ENCODE data around the gene CREM. TPM values are rescaled to one million over a fixed set of nuclear protein-coding genes. Genes with fewer than 3 reads are reported as not detected.
A peak's percentile ranks its signal among the peaks of the same experiment; 100 is the strongest.

The CREM gene
- total and polyA plus RNA-seq, 2 of the 4 experiments (the other 2 are of a cell fraction): 33.2 to 40.5 TPM

- dilution Hi-C loops (cut with HindIII; ENCODE audit: low sequenced_read_pairs, unreplicated experiment): no loop called here
- Histone ChIP-seq H3K9me1 (ENCODE audit: insufficient read depth, low read length) (no peaks in the 10 kb centered on the region), H2BK15ac (ENCODE audit: low read depth, low read length) (no peak overlapping the region), H3K4ac (ENCODE audit: low read depth, low read length) (no peak overlapping the region), H4K8ac (ENCODE audit: low read depth in 2 of 2, low read length in 2 of 2) (0 out of 4 replicates have a peak overlapping the region, but pooled peaks of 1 of the 2 experiments have one; percentile 30), H2AK5ac (ENCODE audit: low read depth, low read length) (no peak overlapping the region), H2BK20ac (ENCODE audit: low read depth, low read length) (no peak overlapping the region), H3K4me1 (ENCODE audit: control insufficient read depth, insufficient read depth, low read length) (peaks cover 6% of the 10 kb centered on the region; the same call in 1 of the 2 replicates), H3K4me2 (ENCODE audit: low read depth, low read length) (no peak overlapping the region; the same call in 1 of the 2 replicates), H3K14ac (replicated peaks; ENCODE audit: low read depth, low read length) (no peak overlapping the region), H3K27ac (ENCODE audit: insufficient read depth, low read length) (no peak overlapping the region), H3K9me3 (ENCODE audit: control insufficient read depth, insufficient read depth, low read length) (no peaks in the 10 kb centered on the region), H3K9ac (ENCODE audit: low read depth, low read length) (peak overlapping the region; percentile 25; the same call in 1 of the 2 replicates), H3K23ac (ENCODE audit: low read depth, low read length) (0 out of 2 replicates have a peak overlapping the region, but pooled peaks have one; percentile 11), H3K79me1 (ENCODE audit: low read depth in 1 of 2, low read length in 2 of 2) (peaks cover 2 to 8% of the 10 kb centered on the region in 2 experiments; a peak in 1 of 4 replicates), H3K56ac (ENCODE audit: extremely low read depth, insufficient read depth, low read length) (no peak overlapping the region), H3K4me3 (ENCODE audit: insufficient read depth, low read depth, low read length) (no peak overlapping the region), H4K20me1 (ENCODE audit: insufficient read depth, low read length) (no peaks in the 10 kb centered on the region), H2AK9ac (replicated peaks; ENCODE audit: low read depth, low read length, poor library complexity) (no peak overlapping the region), H3K36me3 (ENCODE audit: control insufficient read depth, insufficient read depth, low read length) (no peaks in the 10 kb centered on the region), H2BK120ac (ENCODE audit: low read depth, low read length) (no peak overlapping the region), H2AFZ (replicated peaks; ENCODE audit: low read length, poor library complexity) (no peak overlapping the region), H4K91ac (ENCODE audit: insufficient read depth, low read depth, low read length) (no peak overlapping the region), H2BK5ac (ENCODE audit: low read depth, low read length, poor library complexity, severe bottlenecking) (no peak overlapping the region), H4K5ac (ENCODE audit: low read depth, low read length) (no peak overlapping the region), H3K18ac (ENCODE audit: low read depth, low read length) (no peak overlapping the region), H3K27me3 (ENCODE audit: control insufficient read depth, insufficient read depth, low read length) (no peaks in the 10 kb centered on the region)
- in situ Hi-C loops (cut with MboI; ENCODE audit: low sequenced_read_pairs): no loop called here
- DNase-seq (peak; percentile 4), ATAC-seq (ENCODE audit: low read depth) (peak; percentile 75)
- ChIA-PET CTCF (interaction anchor here (0.5 to 2.1 kb wide), 5 partner anchors 10 to 26 kb away, joined by 3 to 11 read pairs (median 4); no protein-coding TSS in a partner anchor), POLR2A (ENCODE audit: unreplicated experiment) (interaction anchor here (0.8 to 1.0 kb wide), 2 partner anchors 23 to 46 kb away, joined by 3 to 5 read pairs; partner anchors contain the start of gene CREM)
- no CpG with 5 or more reads among the region's 1 CpG for WGBS, 2 experiments (ENCODE audit: extremely low coverage in 2 of 2, insufficient read length in 1 of 2)
- no TSS peak for BruUV-seq (replicated peaks)
- TF ChIP-seq CTCF (conservative IDR thresholded peaks at IDR 0.05; ENCODE audit: low read depth, low read length): no peak
- TF ChIP-seq POLR2A (IDR thresholded peaks at IDR 0.05; ENCODE audit: low read depth, low read length): no peak
- no peak for TF ChIP-seq SMC3 (IDR thresholded peaks at IDR 0.05; ENCODE audit: low read depth, low read length)
- TF ChIP-seq RCOR1 (IDR thresholded peaks at IDR 0.05; ENCODE audit: insufficient replicate concordance, low read length): no peak
- no peak for TF ChIP-seq MAZ (IDR thresholded peaks at IDR 0.05; ENCODE audit: borderline replicate concordance, low read depth, low read length)
- no peak for TF ChIP-seq MAFK (IDR thresholded peaks at IDR 0.05; ENCODE audit: low read depth, low read length)
- no peak for TF ChIP-seq CEBPB (IDR thresholded peaks at IDR 0.05; ENCODE audit: low read depth, low read length)
- no peak for TF ChIP-seq USF2 (IDR thresholded peaks at IDR 0.05; ENCODE audit: low read depth, low read length)
- TF ChIP-seq FOS (IDR thresholded peaks at IDR 0.05; ENCODE audit: low read depth, low read length): no peak
- no peak for TF ChIP-seq RAD21 (IDR thresholded peaks at IDR 0.05; ENCODE audit: low read length)
- TF ChIP-seq MXI1 (IDR thresholded peaks at IDR 0.05; ENCODE audit: borderline replicate concordance, low read depth, low read length): no peak
- intact Hi-C loops (cut with micrococcal nuclease): no loop called here
Observed at GRCh38 chr10:35172146-35172545, 45.5 kb downstream of the CREM start.

Data from IMR-90 (cell line).